GM13977 (cell line): Measurements from ENCODE around the gene DAP.
"Not testable (repeated sequence)": the region's sequence is repeated elsewhere in the genome, so short reads cannot be mapped to it uniquely, and the experiment has no call there.

Experiments used
- DNase-seq: peaks from one replicate; pipeline ENCODE4 v3.0.0; 2012; ENCODE audit warnings: low spot score
- in situ Hi-C: fragments of 300-500 bp; cut with MboI; formaldehyde crosslinking; loops from one replicate; pipeline ENCODE4 v1.12.0; 2022; ENCODE audit warnings: low sequenced_read_pairs, low pct_unique_long_range_greater_than_20kb, mixed read lengths, inconsistent platforms; ENCODE audit not compliant: unreplicated experiment
- TF ChIP-seq, protein P1 (sequence below): IDR thresholded peaks from 2 replicates; pipeline ENCODE4 v1.5.1; 2012; ENCODE audit warnings: mild to moderate bottlenecking, control low read depth; ENCODE audit not compliant: insufficient read depth; ENCODE audit errors: extremely low read depth, missing control alignments

Gene DAP

DNA sequence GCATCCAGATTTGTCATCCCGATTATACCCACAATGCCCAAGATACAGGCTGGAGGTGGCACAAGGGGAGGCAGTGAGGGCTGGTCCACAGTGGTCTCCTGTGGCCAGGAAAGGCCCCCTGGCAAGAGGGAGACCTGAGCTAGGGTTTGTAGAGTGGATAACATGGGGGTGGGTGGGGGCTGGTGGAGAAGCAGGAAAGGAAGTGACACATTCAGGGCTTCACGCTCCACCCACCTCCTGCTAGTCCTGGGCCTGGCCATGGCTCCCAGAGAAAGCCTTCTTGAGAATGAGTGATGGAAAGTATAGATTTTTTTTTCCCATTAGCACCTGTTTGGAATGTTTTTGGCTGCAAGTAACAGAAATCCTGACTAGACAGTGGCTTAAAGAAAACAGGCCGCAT lies 115.9 kb downstream of the DAP start:
- in situ Hi-C loops, result no loop called here
- TF ChIP-seq, protein P1, sequence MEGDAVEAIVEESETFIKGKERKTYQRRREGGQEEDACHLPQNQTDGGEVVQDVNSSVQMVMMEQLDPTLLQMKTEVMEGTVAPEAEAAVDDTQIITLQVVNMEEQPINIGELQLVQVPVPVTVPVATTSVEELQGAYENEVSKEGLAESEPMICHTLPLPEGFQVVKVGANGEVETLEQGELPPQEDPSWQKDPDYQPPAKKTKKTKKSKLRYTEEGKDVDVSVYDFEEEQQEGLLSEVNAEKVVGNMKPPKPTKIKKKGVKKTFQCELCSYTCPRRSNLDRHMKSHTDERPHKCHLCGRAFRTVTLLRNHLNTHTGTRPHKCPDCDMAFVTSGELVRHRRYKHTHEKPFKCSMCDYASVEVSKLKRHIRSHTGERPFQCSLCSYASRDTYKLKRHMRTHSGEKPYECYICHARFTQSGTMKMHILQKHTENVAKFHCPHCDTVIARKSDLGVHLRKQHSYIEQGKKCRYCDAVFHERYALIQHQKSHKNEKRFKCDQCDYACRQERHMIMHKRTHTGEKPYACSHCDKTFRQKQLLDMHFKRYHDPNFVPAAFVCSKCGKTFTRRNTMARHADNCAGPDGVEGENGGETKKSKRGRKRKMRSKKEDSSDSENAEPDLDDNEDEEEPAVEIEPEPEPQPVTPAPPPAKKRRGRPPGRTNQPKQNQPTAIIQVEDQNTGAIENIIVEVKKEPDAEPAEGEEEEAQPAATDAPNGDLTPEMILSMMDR, result no peak
- no peak for DNase-seq

DNA sequence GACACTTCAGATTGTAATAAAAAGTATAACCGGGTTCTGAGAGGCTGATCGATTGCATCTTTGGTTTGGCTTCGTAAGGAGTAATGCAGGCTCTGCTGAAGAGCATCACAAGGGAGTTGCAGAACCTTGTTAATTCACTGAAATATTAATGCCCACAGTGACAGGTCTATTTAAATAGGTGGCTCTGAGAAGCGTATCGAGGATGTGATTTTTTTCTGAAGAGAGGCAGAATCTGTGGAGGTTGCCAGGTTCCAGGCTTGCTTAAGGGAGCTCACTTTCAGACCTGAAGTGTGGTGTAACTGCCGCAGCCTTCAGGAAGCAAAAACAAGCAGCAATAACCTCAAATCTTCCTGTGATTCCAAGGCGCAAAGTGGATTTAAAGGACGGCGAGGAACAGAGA lies 116.8 kb downstream of the DAP start:
- no peak for DNase-seq
- TF ChIP-seq, protein P1, result no peak
- in situ Hi-C loops, result no loop called here

DNA sequence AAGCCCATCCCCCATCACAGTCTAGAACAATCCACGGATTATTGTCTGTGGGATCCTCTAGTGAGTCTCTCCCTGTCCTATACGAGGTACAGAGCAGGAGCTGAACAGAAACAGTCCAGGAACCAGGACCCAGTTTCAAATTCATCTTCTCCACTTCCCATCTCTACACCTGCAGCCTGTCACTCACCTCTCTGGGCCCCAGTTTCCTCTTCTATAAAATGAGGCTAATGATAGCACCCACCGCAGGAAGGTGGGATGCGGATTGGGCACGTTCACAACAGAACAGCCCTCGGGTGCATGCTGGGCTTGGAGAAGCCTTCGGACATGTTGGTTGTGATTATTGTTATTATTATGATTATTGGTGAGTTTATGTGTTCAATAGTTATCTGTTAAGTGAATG lies 118.7 kb downstream of the DAP start:
- in situ Hi-C loops, result no loop called here

DNA sequence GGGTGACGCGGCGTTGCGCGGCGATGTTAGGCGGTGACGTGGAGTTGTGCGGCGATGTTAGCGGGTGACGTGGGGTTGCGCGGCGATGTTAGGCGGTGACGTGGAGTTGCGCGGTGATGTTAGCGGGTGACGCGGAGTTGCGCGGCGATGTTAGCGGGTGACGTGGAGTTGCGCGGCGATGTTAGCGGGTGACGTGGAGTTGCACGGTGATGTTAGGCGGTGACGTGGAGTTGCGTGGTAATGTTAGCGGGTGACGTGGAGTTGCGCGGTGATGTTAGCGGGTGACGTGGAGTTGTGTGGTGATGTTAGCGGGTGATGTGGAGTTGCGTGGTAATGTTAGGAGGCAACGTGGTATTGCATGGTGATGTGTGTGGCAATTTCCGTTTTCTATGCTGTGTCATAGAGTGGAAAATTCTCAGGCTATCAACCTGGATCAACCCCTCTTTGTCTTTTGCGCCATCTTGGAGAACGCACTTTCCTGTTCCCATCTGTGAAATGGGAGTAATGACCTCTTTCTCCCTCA lies 121.1 kb downstream of the DAP start:
- in situ Hi-C loops, result loop anchor here (5.0 kb wide), 1 partner anchor 58 kb away; no protein-coding TSS in a partner anchor
- TF ChIP-seq, protein P1, result no peak

More for the DNA sequence above, 118.7 kb downstream of the DAP start:
- no peak for DNase-seq
- TF ChIP-seq, protein P1, result no peak

DNA sequence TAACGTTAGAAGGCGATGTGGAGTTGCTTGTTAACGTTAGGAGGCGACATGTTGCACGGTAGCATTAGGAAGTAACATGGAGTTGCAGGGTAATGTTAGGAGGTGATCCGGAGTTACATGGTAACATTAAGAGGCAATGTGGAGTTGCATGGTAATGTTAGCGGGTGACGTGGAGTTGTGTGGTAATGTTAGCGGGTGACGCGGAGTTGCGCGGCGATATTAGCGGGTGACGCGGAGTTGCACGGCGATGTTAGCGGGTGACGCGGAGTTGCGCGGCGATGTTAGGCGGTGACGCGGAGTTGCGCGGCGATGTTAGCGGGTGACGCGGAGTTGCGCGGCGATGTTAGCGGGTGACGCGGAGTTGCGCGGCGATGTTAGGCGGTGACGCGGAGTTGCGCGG lies 122.3 kb downstream of the DAP start:
- in situ Hi-C loops, result loop anchor here (5.0 kb wide), 1 partner anchor 56 kb away; no protein-coding TSS in a partner anchor

More for the DNA sequence above, 121.1 kb downstream of the DAP start:
- no peak for DNase-seq

DNA sequence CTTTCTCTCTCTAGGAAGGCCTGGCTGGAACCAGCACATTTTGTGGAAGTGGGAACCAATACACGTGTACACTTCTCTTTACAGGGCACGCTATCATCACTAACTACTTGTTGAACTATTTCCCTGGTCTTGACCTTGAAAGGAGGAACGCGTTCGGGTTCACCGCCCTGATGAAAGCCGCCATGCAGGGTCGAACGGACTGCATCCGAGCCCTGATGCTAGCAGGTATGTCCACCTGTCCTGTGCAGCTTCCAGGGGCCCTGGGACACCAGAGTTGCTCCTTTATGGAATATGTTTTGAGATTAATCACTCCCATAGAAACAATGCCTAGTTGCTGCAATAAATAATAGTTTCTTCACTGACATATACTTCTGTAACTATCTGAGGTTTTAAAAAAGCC lies 123.1 kb downstream of the DAP start:
- TF ChIP-seq, protein P1, result no peak
- in situ Hi-C loops, result loop anchor here (5.0 kb wide), 1 partner anchor 56 kb away; no protein-coding TSS in a partner anchor
- no peak for DNase-seq

More for the DNA sequence above, 122.3 kb downstream of the DAP start:
- not testable (repeated sequence) for DNase-seq

DNA sequence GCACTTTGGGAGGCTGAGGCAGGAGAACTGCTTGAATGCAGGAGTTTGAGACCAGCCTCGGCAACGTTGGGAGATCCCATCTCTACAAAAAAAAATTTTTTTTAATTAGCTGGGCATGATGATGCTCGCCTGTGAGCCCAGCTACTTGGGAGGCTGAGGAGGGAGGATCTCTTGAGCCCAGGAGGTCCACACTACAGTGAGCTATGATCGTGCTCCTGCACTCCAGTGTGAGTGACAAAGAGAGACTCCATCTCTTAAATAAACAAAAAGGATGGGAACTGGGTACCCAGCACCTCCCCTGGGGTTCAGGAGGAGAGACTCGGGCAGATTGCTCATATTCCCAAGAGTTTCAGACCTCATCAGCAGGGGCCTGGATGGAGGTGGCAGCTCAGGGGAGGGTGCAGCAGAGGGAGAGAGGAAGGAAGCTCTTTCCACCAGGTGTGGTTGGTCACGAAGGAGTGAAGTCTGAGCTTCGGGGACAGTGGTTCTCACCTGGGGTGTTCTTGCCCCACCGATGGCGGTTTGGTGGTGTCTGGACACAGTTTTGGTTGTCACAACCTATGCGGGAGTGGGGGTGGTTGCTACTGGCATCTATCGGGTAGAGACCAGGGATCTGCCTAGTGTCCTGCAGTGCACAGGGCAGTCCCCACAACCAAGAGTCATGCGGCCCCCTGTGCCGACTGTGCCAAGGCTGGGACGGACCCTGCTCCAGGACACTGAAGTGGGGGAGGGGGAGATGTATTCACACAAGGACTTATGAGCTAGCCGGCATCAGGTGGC lies 124.5 kb downstream of the DAP start:
- no peak for DNase-seq
- TF ChIP-seq, protein P1, result no peak
- in situ Hi-C loops, result loop anchor here (5.0 kb wide), 1 partner anchor 54 kb away; no protein-coding TSS in a partner anchor
